Measurements from ENCODE around the gene KIR2DL1. TPM values are rescaled to one million over a fixed set of nuclear protein-coding genes. Genes with fewer than 3 reads are reported as not detected.
"Not testable (repeated sequence)": the region's sequence is repeated elsewhere in the genome, so short reads cannot be mapped to it uniquely, and the experiment has no call there.

The KIR2DL1 gene
- total RNA-seq, 4 donors from 2014 or later = not detected

GRCh38 chr19:54817670-54818536 is 48.3 kb downstream of the KIR2DL1 start:
- intact Hi-C loops (cut with DNase I) = no loop called here
- no peak for DNase-seq
- TF ChIP-seq POLR2A (IDR thresholded peaks at IDR 0.05) = no peak
- no peak for TF ChIP-seq CTCF (IDR thresholded peaks at IDR 0.05)
- Histone ChIP-seq H3K4me1 (no peaks in the 10 kb centered on the region), H3K9me3 (no peaks in the 10 kb centered on the region), H3K27ac (no peak overlapping the region), H3K4me3 (no peak overlapping the region), H3K36me3 (no peaks in the 10 kb centered on the region), H3K27me3 (no peaks in the 10 kb centered on the region)
- WGBS, 2 donors = 61 to 93% methylated on average over 5 to 8 of the region's 15 CpGs

- H3K27me3 ChIP-seq; H3K27ac ChIP-seq; H3K4me3 ChIP-seq; H3K9me3 ChIP-seq; intact Hi-C loops (cut with DNase I); H3K4me1 ChIP-seq; DNase-seq; H3K36me3 ChIP-seq: not testable (repeated sequence)
- 33 to 57% methylated on average over 1 to 4 of the region's 4 CpGs for WGBS, 2 donors
Measured at GRCh38 chr19:54824416-54824815, 54.8 kb downstream of the KIR2DL1 start.

GRCh38 chr19:54825326-54825725 is 55.7 kb downstream of the KIR2DL1 start:
- WGBS, 2 donors = 20 to 47% methylated on average over 6 to 7 of the region's 7 CpGs

GRCh38 chr19:54828064-54828463 is 58.5 kb downstream of the KIR2DL1 start:
- WGBS, 2 donors = 57 to 76% methylated on average over 6 of the region's 8 CpGs
- intact Hi-C loops (cut with DNase I); H3K4me1 ChIP-seq; H3K9me3 ChIP-seq; H3K4me3 ChIP-seq; H3K36me3 ChIP-seq; H3K27me3 ChIP-seq; DNase-seq; H3K27ac ChIP-seq: not testable (repeated sequence)

More at GRCh38 chr19:54825326-54825725, 55.7 kb downstream of the KIR2DL1 start:
- H3K27me3 ChIP-seq; H3K4me3 ChIP-seq; DNase-seq; H3K4me1 ChIP-seq; H3K27ac ChIP-seq; H3K36me3 ChIP-seq; intact Hi-C loops (cut with DNase I); H3K9me3 ChIP-seq: not testable (repeated sequence)

GRCh38 chr19:54832496-54832895 is 62.9 kb downstream of the KIR2DL1 start, which contains the start of gene KIR2DS4:
KIR2DS4 (plus strand) TSS chr19:54832676.
- H3K27me3 ChIP-seq; H3K9me3 ChIP-seq; H3K27ac ChIP-seq; H3K4me1 ChIP-seq; H3K4me3 ChIP-seq; DNase-seq; intact Hi-C loops (cut with DNase I); H3K36me3 ChIP-seq: not testable (repeated sequence)
- 85 to 90% methylated on average over 3 to 10 of the region's 14 CpGs for WGBS, 2 donors

Small RNA genes lying within 50 kb of the gene (small RNA-seq; reads per million reads assigned to genes)
- gene KIR3DP1 = 0 reads per million in 4 donors

Other genes starting within 250 kb of the KIR2DL1 start
- under 1 TPM in 3 of 4 donors, not detected in 1; 0.11 to 0.76 (median 0.53) TPM for gene LILRA2, start 196.0 kb upstream of the KIR2DL1 start, total RNA-seq
- gene LILRA1, start 176.2 kb upstream of the KIR2DL1 start, total RNA-seq = 1 to 10 TPM in 2 of 4 donors, under 1 TPM in 2; 0.38 to 1.1 (median 0.82) TPM
- gene LILRB1, start 139.3 kb upstream of the KIR2DL1 start, total RNA-seq = 1 to 10 TPM in 2 of 4 donors, under 1 TPM in 1, not detected in 1; 0.75 to 2.3 (median 1.5) TPM
- gene LILRB4, start 106.8 kb upstream of the KIR2DL1 start, total RNA-seq = 1 to 10 TPM in 3 of 4 donors, under 1 TPM in 1; 0.31 to 6.7 (median 2.5) TPM
- not detected for gene KIR3DL3, start 45.4 kb upstream of the KIR2DL1 start, total RNA-seq
- gene KIR2DL3, start 31.3 kb upstream of the KIR2DL1 start, total RNA-seq = not detected
- not detected for gene KIR2DL4, start 33.8 kb downstream of the KIR2DL1 start, total RNA-seq
- gene KIR3DL1, start 46.7 kb downstream of the KIR2DL1 start, total RNA-seq = not detected
- not detected for gene KIR2DS4, start 62.9 kb downstream of the KIR2DL1 start, total RNA-seq
- gene KIR3DL2, start 80.7 kb downstream of the KIR2DL1 start, total RNA-seq = not detected
- gene FCAR, start 104.4 kb downstream of the KIR2DL1 start, total RNA-seq = under 1 TPM in 2 of 4 donors, not detected in 2; 0.41 to 0.61 TPM
- gene NCR1, start 136.4 kb downstream of the KIR2DL1 start, total RNA-seq = not detected
- not detected for gene NLRP7, start 177.7 kb downstream of the KIR2DL1 start, total RNA-seq
- 10 to 100 TPM; 10.1 to 44.4 (median 17.5) TPM for gene NLRP2, start 196.6 kb downstream of the KIR2DL1 start, total RNA-seq